ENCODE results near the gene EP400. TPM values are rescaled to one million over a fixed set of nuclear protein-coding genes. Genes with fewer than 3 reads are reported as not detected.

EP400 gene
- total RNA-seq (2014; rRNA removed; shearing (Covaris generic)): 8.0 and 10.8 TPM in 2 replicates
- 16.8 and 19.5 TPM in 2 replicates for polyA plus RNA-seq (2015; cell fraction: cytosol; rRNA removed)
- polyA plus RNA-seq (2015; cell fraction: nucleus; rRNA removed): 65.3 and 72.7 TPM in 2 replicates

GRCh38 chr12:131949431-131950181 lies at the start of gene EP400:
Gene EP400 (plus strand): TSS chr12:131949942. CDS start chr12:131960620, 10,678 bp downstream.
- DNase-seq (ENCODE audit: low read depth): peak; percentile 84

GRCh38 chr12:131900397-131900796 lies 49.3 kb upstream of the EP400 start:
- DNase-seq (ENCODE audit: low read depth): no peak

DNA sequence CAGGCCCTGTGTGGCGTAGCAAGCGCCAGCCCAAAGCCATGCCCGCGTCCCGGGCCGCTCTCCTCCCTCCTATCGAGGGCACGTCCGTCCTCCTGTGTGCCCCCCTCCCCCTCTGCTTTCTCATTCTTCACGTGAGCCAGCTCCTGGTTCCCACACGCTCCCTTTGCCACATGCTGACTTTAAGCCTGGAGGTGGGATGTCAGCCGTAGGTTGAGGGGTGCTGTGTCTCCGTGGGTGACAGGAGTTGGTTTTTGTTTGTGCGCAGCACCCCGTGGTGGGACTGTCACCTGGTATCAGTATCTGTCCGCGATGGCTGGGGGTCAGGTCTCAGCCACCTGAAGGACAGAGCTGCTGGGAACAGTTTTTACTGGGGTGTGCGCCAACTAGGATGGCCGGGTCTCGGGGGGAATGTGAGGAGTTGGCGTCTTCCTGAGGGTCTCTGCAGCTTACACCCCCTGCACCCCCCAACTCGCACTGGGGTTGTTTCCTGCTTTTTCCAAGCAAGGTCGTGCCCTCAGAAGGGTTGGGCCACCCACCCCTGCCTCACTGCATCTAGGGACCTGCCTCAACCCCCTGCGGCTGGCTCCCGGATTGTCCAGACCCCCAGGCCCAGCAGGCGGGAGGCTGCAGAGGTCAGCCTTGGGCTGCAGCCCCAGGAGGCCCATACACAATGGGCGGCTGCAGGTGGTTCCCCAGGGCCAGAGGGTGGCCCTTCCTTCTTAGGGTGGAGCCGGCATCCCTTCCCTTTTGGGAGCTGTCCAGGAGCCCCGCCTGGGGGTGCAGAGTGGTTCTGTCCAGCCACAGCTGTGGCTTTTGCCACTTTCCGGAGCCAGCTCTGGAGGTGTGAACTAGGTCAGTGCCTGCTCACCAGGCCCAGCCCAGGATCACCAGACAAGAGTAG lies 48.1 kb upstream of the EP400 start:
- no peak for DNase-seq (ENCODE audit: low read depth)

- DNase-seq (ENCODE audit: low read depth): no peak
Observed at GRCh38 chr12:131902332-131903241, 47.2 kb upstream of the EP400 start.

- no peak for DNase-seq (ENCODE audit: low read depth)
Observed at GRCh38 chr12:131903270-131904255, 46.2 kb upstream of the EP400 start.

DNA sequence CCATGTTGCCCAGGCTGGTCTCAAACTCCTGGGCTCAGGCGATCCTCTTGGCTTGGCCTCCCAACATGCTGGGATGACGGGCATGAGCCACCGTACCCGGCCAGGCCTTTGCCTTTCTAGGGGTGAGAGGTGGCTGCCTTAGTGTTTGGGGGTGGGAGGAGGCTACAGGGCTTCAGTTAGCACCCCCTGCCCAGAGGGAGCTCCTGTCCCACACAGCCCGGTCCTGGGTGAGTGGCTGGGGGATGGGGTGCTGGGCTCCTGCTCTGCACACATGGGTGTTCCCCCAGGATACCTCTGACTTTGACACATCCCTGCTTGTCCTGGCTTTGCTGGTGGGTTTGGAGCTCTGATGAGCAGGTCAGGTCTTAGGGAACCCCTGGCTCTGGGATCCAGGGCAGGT lies 45.4 kb upstream of the EP400 start:
- no peak for DNase-seq (ENCODE audit: low read depth)

DNA sequence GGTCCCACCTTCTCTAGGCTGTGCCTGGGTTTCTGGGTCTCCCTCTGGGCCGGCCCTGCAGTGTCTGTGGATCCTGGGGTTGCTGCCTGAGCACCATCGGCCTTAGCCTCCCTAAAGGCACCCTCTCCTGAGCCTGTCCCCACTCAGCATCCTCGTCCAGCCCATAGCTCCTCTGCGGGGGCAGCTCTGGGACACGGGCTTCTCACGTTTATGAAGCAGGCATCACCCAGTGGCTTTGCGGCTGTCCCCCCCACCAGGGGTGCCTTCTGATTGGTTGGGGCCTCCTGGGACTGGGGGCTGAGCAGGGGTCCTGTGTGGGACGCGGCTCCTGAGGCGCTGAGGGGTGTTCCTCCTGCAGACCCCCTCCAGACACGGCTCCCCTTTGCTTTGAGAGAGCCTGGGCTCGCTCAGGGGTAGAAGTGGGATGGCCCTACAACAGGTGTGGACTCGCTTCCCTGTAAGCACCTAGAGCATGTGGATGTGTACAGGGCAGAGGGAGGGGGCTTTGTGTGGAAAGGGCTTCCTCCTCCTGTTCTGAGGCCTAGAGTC lies 44.6 kb upstream of the EP400 start:
- no peak for DNase-seq (ENCODE audit: low read depth)

GRCh38 chr12:131905630-131906091 lies 44.1 kb upstream of the EP400 start:
- DNase-seq (ENCODE audit: low read depth): no peak

DNA sequence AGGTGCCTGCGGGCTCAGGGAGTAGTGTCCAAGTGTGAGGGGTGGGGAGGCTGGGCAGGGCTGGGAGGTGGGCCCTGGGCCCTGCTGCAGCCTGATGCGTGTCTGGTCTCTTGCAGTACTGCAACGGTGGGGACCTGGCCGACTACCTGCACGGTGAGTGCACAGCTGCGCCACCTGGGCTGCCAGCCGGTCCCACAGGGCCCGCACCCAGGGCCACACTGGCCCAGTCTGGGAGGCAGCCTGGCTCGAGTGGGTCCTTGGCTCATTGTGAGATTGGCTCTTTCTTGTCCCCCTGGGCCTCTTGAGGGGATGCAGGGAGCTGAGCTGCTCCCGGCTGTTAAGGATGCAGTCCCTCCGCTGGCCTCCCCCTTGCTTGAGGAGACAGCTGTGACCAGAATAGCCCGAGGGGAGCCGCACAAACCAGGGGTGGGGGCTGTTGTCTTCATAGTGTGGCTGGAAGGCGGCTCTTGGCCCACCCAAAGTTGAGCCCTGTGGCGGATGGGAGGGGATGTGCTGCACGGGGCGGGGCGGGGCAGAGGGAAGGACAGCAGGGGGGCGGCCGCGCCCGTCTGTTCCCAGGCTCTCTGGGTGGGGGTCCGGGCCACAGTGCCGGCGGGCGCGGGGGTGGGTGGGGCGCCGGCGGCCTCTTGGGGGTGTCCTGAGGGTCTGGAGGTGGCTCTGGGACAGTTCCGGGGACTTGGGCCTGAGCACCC lies 42.2 kb upstream of the EP400 start:
- no peak for DNase-seq (ENCODE audit: low read depth)

- DNase-seq (ENCODE audit: low read depth): no peak
Observed at GRCh38 chr12:131908092-131909080, 41.4 kb upstream of the EP400 start.

DNA sequence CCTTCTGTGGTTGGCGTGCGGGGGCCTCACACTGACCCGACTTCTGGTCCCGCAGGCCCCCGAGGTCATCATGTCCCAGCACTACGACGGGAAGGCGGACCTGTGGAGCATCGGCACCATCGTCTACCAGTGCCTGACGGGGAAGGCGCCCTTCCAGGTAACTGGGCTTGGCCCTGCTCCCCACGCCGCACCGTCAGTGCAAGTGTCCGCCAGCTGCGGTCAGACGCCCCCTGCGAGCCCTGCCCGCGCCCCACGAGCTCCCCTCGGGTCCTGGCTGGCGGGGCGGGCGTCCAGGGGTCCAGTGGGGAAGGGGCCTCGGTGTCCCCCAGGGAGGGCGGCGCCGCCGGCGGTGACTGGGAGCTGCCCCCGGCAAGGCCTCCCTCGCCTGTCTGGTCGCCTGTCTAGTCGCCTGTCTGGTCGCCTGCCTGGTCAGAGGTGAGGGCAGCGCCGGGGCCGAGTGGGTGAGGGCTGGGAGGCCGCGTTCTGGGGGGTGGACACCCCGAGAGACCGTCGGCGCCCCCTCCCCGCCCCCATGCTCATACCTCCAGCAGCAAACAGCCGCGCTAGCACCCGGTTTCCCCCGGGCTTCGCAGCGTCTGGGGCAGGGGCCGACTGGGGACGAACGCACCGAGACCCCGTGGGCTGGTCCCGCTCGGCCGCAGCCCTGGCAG lies 40.5 kb upstream of the EP400 start:
- DNase-seq (ENCODE audit: low read depth): no peak

DNA sequence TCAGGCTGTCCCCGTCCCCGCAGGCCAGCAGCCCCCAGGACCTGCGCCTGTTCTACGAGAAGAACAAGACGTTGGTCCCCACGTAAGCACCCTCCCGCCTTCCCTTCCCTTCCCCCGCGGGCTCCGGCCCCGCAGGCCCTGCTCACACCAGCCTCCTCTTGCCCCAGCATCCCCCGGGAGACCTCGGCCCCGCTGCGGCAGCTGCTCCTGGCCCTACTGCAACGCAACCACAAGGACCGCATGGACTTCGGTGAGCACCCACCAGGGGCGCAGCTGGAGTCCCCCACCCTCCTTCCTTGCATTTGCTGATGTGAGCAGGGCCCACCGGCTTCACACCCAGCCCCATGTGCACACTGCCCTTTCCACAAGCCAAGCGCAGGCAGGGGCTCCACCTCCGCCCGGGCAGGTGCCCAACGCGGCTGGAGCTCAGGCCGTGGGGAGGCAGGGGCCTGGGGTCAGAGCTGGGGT lies 40.0 kb upstream of the EP400 start:
- no peak for DNase-seq (ENCODE audit: low read depth)

DNA sequence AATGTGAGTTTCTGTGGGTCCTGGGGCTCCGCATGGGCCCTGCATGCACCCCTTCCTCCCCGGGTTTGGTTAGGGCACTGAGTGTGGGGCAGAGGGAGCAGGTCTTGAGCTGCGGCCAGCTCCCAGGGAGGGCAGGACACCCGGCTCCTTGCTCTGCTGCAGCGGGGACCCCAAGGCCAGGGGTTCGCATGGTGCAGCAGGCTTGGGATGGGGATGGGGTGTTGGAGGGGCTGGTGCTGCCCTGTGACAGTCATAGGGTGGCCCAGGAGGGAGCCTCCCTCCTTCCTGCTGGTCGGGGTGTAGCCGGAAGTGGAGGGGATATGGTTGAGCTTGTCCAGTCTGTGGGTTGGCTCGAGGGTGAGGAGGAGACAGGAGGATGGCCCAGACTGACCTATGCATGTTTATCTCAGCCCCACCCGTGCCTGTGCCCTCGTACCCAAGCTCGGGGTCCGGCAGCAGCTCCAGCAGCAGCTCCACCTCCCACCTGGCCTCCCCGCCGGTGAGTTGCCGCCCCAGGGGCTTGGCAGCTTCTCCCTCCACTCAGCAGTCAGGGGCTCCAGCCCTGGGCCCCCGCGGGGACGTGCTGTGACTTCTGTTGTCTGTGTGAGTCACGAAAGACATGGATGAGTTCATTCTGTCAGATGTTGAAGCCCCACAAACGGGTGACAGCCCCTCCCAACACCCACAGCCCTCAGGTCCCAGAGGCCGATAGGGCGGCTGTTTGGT lies 39.3 kb upstream of the EP400 start:
- no peak for DNase-seq (ENCODE audit: low read depth)

DNA sequence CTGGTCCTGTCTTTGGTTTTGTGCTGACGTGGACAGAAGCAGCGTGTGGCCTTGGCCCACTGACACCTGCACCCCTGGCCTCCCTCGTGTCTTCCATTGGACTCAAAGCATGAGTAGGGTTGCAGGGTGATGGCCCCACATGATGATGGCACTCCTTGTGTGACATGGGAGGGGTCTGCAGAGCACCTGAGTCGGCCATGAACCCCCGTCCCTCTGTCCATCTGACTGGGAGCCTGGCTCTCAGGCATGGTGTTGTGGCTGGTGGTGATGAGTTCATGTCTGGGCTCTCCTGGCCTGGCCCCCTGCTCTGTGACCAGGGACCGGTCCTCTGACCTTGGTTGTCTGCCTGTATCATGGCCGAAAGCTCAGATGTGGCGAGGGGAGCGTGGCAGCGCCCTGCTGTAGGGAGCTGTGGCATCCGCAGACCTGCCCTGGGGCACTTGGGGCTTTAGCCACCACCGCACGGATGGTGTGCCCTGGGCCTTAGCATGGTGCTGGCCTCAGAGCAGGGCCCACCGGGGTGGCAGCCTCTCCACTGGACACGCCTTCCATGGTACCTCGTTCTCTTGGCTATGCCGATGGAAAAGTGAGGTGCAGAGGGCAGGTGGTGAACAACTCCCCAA lies 38.6 kb upstream of the EP400 start:
- no peak for DNase-seq (ENCODE audit: low read depth)

GRCh38 chr12:131911851-131912477 lies 37.8 kb upstream of the EP400 start:
- peak; percentile 13 for DNase-seq (ENCODE audit: low read depth)

All from HT1080 (cell line).